K562 (cell line): ENCODE measurements around the gene AP3S1. TPM values are rescaled to one million over a fixed set of nuclear protein-coding genes. Genes with fewer than 3 reads are reported as not detected.

Experiments used
- BRCA1 ChIP-seq, 2 experiments: fragments of 450-650 bp in 1 of 2; sonication (generic) in 1 of 2; formaldehyde crosslinking in 1 of 2; IDR thresholded peaks; 2 replicates each; pipeline versions ENCODE4 v1.5.0 to v1.6.1; 2017 to 2020; ENCODE audit warnings: mild to moderate bottlenecking in 1 of 2, missing genetic modification reagents in 1 of 2
- BRF2 ChIP-seq: IDR thresholded peaks from 3 replicates; pipeline ENCODE4 v1.6.1; 2011; ENCODE audit warnings: borderline replicate concordance, mild to moderate bottlenecking; ENCODE audit not compliant: insufficient read length, insufficient read depth
- CAMTA2 ChIP-seq: fragments of 250-450 bp; sonication (Bioruptor Pico); conservative IDR thresholded peaks from 2 replicates; pipeline ENCODE4 v1.5.1; 2022
- CBX2 ChIP-seq: fragments of 200-600 bp; sonication (generic); IDR thresholded peaks from one replicate; pipeline ENCODE4 v1.6.1; 2012; ENCODE audit warnings: mild to moderate bottlenecking, low read length, inconsistent platforms; ENCODE audit not compliant: insufficient read depth, poor library complexity, severe bottlenecking
- CREB5 ChIP-seq: fragments of 250-450 bp; sonication (Bioruptor Pico); IDR thresholded peaks from 2 replicates; pipeline ENCODE4 v1.5.0; 2020; ENCODE audit warnings: mild to moderate bottlenecking
- FUS ChIP-seq: fragments of 200-400 bp; formaldehyde crosslinking; optimal IDR thresholded peaks from 2 replicates; pipeline ENCODE3; 2017; ENCODE audit warnings: low read depth, low read length
- GTF2B ChIP-seq: IDR thresholded peaks from 2 replicates; pipeline ENCODE4 v1.6.1; 2011; ENCODE audit not compliant: insufficient read length; ENCODE audit errors: extremely low read depth
- HDAC3 ChIP-seq: fragments of 450-650 bp; IDR thresholded peaks from 2 replicates; pipeline ENCODE4 v1.6.1; 2018; ENCODE audit warnings: borderline replicate concordance, mild to moderate bottlenecking, moderate library complexity; ENCODE audit not compliant: partially characterized antibody
- HDAC6 ChIP-seq: IDR thresholded peaks from 2 replicates; pipeline ENCODE4 v1.6.1; 2012; ENCODE audit warnings: low read depth, mild to moderate bottlenecking, control low read depth, inconsistent platforms, low read length, moderate library complexity
- HMG20A ChIP-seq: fragments of 450-650 bp; formaldehyde crosslinking; conservative IDR thresholded peaks from 2 replicates; pipeline ENCODE4 v1.4.0; 2020; ENCODE audit warnings: mild to moderate bottlenecking, mixed read lengths
- MTA3 ChIP-seq: fragments of 450-650 bp; formaldehyde crosslinking; IDR thresholded peaks from 2 replicates; pipeline ENCODE4 v1.6.1; 2017; ENCODE audit warnings: mild to moderate bottlenecking, borderline replicate concordance
- NELFE ChIP-seq: IDR thresholded peaks from 2 replicates; pipeline ENCODE4 v1.6.1; 2011; ENCODE audit warnings: mild to moderate bottlenecking; ENCODE audit not compliant: insufficient read depth, insufficient read length
- NFE2L1 ChIP-seq: fragments of 450-650 bp; IDR thresholded peaks from 2 replicates; pipeline ENCODE4 v1.6.1; 2016; ENCODE audit warnings: missing genetic modification characterization, low read depth, mild to moderate bottlenecking, missing compliant biosample characterization, moderate library complexity, borderline replicate concordance
- NR2F6 ChIP-seq: fragments of 450-650 bp; formaldehyde crosslinking; IDR thresholded peaks from 2 replicates; pipeline ENCODE4 v1.4.0; 2020; ENCODE audit warnings: mild to moderate bottlenecking
- POLR3G ChIP-seq: IDR thresholded peaks from 2 replicates; pipeline ENCODE4 v1.6.1; 2011; ENCODE audit not compliant: insufficient read length, insufficient replicate concordance; ENCODE audit errors: extremely low read depth
- POU5F1 ChIP-seq: fragments of 150-350 bp; IDR thresholded peaks from 2 replicates; pipeline ENCODE4 v1.6.1; 2014; ENCODE audit warnings: borderline replicate concordance, low read length, low read depth, mild to moderate bottlenecking; ENCODE audit not compliant: partially characterized antibody
- RBM15 ChIP-seq: fragments of 200-400 bp; formaldehyde crosslinking; IDR thresholded peaks from 2 replicates; pipeline ENCODE4 v1.6.1; 2018; ENCODE audit warnings: mild to moderate bottlenecking, low read length, moderate library complexity; ENCODE audit not compliant: insufficient read depth
- RUNX1 ChIP-seq: sonication (generic); IDR thresholded peaks from 2 replicates; pipeline ENCODE4 v1.6.1; 2016; ENCODE audit warnings: antibody characterized with exemption, low read depth
- SREBF1 ChIP-seq: fragments of 150-350 bp; IDR thresholded peaks from 2 replicates; pipeline ENCODE4 v1.6.1; 2014; ENCODE audit warnings: antibody characterized with exemption, low read depth, low read length, borderline replicate concordance
- WHSC1 ChIP-seq: IDR thresholded peaks from one replicate; pipeline ENCODE4 v1.6.1; 2012; ENCODE audit warnings: low read length, control low read depth, inconsistent platforms
- ZC3H4 ChIP-seq: sonication (generic); formaldehyde crosslinking; IDR thresholded peaks from 2 replicates; pipeline ENCODE4 v1.9.0; 2021; ENCODE audit warnings: missing genetic modification reagents, borderline replicate concordance
- ZFP91 ChIP-seq: sonication (generic); formaldehyde crosslinking; IDR thresholded peaks from 2 replicates; pipeline ENCODE4 v1.8.0; 2022; ENCODE audit warnings: mild to moderate bottlenecking, missing genetic modification reagents
- ZNF217 ChIP-seq: sonication (generic); formaldehyde crosslinking; IDR thresholded peaks from 2 replicates; pipeline ENCODE4 v1.8.0; 2022; ENCODE audit warnings: mild to moderate bottlenecking, missing genetic modification reagents
- ZNF436 ChIP-seq: fragments of 250-450, 450-650 bp; sonication (Bioruptor Pico); formaldehyde crosslinking; IDR thresholded peaks from 2 replicates; pipeline ENCODE4 v1.7.0; 2020; ENCODE audit warnings: mild to moderate bottlenecking
- polyA plus RNA-seq, 8 experiments: library from polyadenylated mRNA; depleted of rRNA in 4 of 8; stranded (reverse) in 5 of 8; unstranded in 3 of 8; fragments of >200 nt; fragmentation: Nextera tagmentation in 2 of 8; fragmentation: Illumina TruSeq in 1 of 8; extraction: Ambion mirVana in 2 of 8; extraction: Trizol in 1 of 8; gene quantifications; 2 replicates each; pipeline versions ENCODE4 v1.2.1 to v1.2.3, GENCODE V29; 2011 to 2014; ENCODE audit warnings: inconsistent platforms in 1 of 8, missing spikeins in 1 of 8
- total RNA-seq, 7 experiments: library from RNA; depleted of rRNA in 6 of 7; stranded (reverse); fragments of >200 nt in 6 of 7; fragmentation: Illumina TruSeq in 2 of 7; extraction: Trizol in 2 of 7; gene quantifications; 2 replicates each; pipeline versions ENCODE4 v1.2.1 to v1.2.3, GENCODE V29; 2011 to 2021; ENCODE audit warnings: low replicate concordance in 1 of 7

The AP3S1 gene
- total and polyA plus RNA-seq, 9 of the 15 experiments (the other 6 are each of a cell fraction or from before 2014, with no cell fraction given): 46.1 to 106 (median 67.3) TPM

- TF ChIP-seq RBM15 (no peak), ZNF217 (CRISPR knock-in tag) (no peak), HDAC3 (no peak), CREB5 (CRISPR knock-in tag) (no peak), POU5F1 (no peak), NELFE (no peak), POLR3G (no peak), GTF2B (no peak), NR2F6 (0 out of 2 replicates have a peak, but pooled peaks have one; percentile 29), BRCA1 (IDR thresholded peaks at IDR 0.05) (no peak), BRCA1 (CRISPR knock-in tag; IDR thresholded peaks at IDR 0.05) (no peak), RUNX1 (no peak), HDAC6 (no peak), CAMTA2 (CRISPR knock-in tag) (no peak), SREBF1 (no peak), NFE2L1 (tag) (no peak), MTA3 (peak; percentile 53; the same call in 1 of the 2 replicates), BRF2 (no peak), WHSC1 (no peak), ZNF436 (CRISPR knock-in tag) (no peak), ZC3H4 (CRISPR knock-in tag) (no peak), HMG20A (CRISPR knock-in tag) (no peak), ZFP91 (no peak), FUS (no peak), CBX2 (no peak)
These were observed at the start of gene AP3S1, which contains the start of gene ATG12 (continued) for GRCh38 chr5:115841382-115842088.
